GM18520 (cell line): ENCODE results near the gene ACP5.

Experiments
- ATAC-seq: cut with Tn5 transposase; IDR thresholded peaks from one replicate; pipeline ENCODE4 v1.9.1; 2021; ENCODE audit not compliant: unreplicated experiment

ACP5 gene

GRCh38 chr19:11549386-11549953, 28.0 kb downstream of the ACP5 start:
- no peak for ATAC-seq

GRCh38 chr19:11547929-11548700, 29.3 kb downstream of the ACP5 start:
- ATAC-seq: no peak

- ATAC-seq: no peak
Measured at GRCh38 chr19:11541238-11541637, 36.2 kb downstream of the ACP5 start.

- no peak for ATAC-seq
Measured at GRCh38 chr19:11540645-11541044, 36.8 kb downstream of the ACP5 start.

- ATAC-seq: no peak
Measured at GRCh38 chr19:11539495-11540365, 37.7 kb downstream of the ACP5 start.

GRCh38 chr19:11538232-11539036, 39.0 kb downstream of the ACP5 start, which contains the start of gene CNN1:
Gene CNN1 (plus strand): TSS chr19:11538851. CDS start chr19:11538928, 77 bp downstream.
- no peak for ATAC-seq

- peak; percentile 50 for ATAC-seq
Measured at GRCh38 chr19:11535792-11536595, 41.5 kb downstream of the ACP5 start.

GRCh38 chr19:11534948-11535347, 42.5 kb downstream of the ACP5 start:
- ATAC-seq: no peak

- no peak for ATAC-seq
Measured at GRCh38 chr19:11534538-11534937, 42.9 kb downstream of the ACP5 start.

- ATAC-seq: no peak
Measured at GRCh38 chr19:11530432-11530831, 47.0 kb downstream of the ACP5 start.

GRCh38 chr19:11528551-11529341, 48.7 kb downstream of the ACP5 start, which contains the start of gene ECSIT:
Gene ECSIT (minus strand): TSS chr19:11529134. CDS start chr19:11519170, 9,964 bp downstream.
- ATAC-seq: peak; percentile 98
